DMS53 treated with DMSO at 0.1 percent for 48 hours (cell line): ENCODE measurements around the gene PEMT.
A peak's percentile ranks its signal among the peaks of the same experiment; 100 is the strongest.
"Not testable (repeated sequence)": the region's sequence is repeated elsewhere in the genome, so short reads cannot be mapped to it uniquely, and the experiment has no call there.

Source experiments
- DNase-seq: peaks from one replicate; lab custom pipeline; 2025; ENCODE audit not compliant: unreplicated experiment; lab: John Stamatoyannopoulos, UW

PEMT gene

GRCh38 chr17:17591355-17592298, at the start of gene PEMT:
PEMT (minus strand) TSS chr17:17591708; CDS start chr17:17591626, 82 bp downstream.
- DNase-seq = peak; percentile 92

DNA sequence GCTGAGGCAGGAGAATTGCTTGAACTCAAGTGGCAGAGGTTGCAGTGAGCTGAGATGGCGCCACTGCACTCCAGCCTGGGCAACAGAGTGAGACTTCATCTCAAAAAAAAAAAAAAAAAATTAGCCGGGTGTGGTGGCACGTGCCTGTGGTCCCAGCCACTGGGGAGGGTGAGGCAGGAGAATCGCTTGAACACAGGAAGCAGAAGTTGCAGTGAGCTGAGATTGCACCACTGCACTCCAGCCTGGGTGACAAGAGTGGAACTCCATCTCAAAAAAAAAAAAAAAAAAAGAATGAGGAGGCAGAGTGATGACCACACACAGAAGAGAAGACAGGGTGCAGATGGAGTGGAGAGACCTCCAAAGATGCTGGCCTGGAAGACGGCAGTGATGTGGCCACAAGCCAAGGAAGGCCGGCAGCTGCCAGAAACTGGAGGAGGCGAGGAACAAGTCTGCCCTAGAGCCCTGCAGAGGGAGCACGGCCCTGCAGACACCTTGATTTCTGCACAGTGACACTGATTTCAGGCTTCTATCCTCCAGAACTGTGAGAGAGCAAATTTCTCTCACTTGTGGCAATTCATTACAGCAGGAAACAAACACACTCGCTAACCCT, 48.3 kb upstream of the PEMT start:
- not testable (repeated sequence) for DNase-seq

GRCh38 chr17:17638467-17638866, 47.0 kb upstream of the PEMT start:
- no peak for DNase-seq

DNA sequence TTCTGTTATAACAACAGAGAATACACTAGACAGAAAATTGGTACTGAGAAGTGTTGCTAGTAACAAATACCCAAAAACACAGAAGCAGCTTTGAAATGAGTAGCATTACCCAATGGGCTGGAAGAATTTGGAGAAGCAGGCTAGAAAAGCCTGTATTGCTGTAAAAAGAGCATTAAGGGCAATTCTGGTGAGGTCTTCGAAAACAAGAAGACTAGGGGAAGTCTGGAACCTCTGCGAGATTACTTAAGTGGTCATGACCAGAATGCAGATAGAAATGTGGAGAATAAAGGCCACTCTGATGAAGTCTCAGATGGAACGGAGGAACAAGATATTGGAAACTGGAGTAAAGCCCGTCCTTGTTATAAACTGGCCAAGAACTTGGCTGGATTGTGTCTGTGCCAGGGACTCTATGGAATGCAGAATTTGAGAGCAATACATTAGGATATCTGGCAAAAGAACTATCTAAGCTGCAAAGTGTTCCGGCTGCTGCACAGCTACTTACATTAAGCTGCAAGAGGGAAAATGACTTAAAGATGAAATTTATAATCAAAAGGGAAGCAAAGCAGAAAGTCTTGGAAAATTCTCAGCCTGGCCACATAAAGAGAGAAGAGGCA, 44.9 kb upstream of the PEMT start:
- DNase-seq = no peak

- DNase-seq = not testable (repeated sequence)
These were observed 44.2 kb upstream of the PEMT start for GRCh38 chr17:17635537-17636271.

- DNase-seq = no peak
These were observed 43.6 kb upstream of the PEMT start for GRCh38 chr17:17635126-17635525.

DNA sequence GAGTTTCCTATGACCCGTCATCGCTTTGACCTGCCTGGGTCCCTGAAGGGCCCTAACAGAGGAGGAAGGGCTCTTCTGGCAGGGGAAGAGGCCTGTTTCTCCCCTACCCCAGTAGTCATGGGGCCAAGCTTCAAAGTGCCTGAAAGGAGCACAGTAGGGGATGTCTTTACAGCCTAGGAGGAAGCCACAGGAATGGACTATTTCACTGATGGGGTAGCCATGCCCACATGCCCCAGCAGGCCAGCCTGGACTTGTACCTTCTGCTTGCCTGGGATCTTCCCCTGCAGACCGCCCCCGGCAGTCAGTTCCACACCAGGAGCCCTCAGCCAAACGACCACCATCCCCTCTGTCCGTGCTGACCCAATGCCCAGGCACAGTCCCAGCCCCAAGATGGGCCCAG, 41.8 kb upstream of the PEMT start:
- no peak for DNase-seq

- DNase-seq = not testable (repeated sequence)
These were observed 41.2 kb upstream of the PEMT start for GRCh38 chr17:17632690-17633089.

- peak; percentile 15 for DNase-seq
These were observed 37.0 kb upstream of the PEMT start for GRCh38 chr17:17628388-17629008.

GRCh38 chr17:17626840-17627239, 35.3 kb upstream of the PEMT start:
- DNase-seq = no peak

GRCh38 chr17:17626151-17626805, 34.8 kb upstream of the PEMT start:
- no peak for DNase-seq

- DNase-seq = no peak
These were observed 33.2 kb upstream of the PEMT start for GRCh38 chr17:17624741-17625140.

- DNase-seq = no peak
These were observed 32.4 kb upstream of the PEMT start for GRCh38 chr17:17623904-17624303.

GRCh38 chr17:17621254-17621653, 29.7 kb upstream of the PEMT start:
- no peak for DNase-seq

- DNase-seq = peak; percentile 48
These were observed 22.2 kb upstream of the PEMT start for GRCh38 chr17:17613708-17614114.

GRCh38 chr17:17612085-17613022, 20.8 kb upstream of the PEMT start:
- no peak for DNase-seq

DNA sequence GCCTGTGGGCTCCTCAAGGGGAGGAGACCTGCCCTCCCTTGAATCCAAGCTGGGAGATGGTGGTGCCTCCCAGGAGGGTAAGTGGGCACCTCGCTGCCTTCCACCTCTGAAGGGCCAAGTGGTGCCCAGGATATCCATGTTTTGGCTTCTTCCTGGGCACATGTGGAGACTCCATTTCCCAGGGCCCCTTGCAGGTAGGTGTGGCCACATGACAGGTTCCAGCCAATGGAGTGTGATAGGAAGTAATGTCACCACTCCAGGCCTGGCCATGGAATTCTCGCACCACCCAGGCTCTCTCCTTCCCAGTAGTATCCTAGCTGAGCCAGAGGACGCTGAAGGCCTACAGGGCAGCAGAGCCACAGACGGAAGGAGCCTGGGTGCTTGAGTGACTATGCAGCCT, 17.6 kb upstream of the PEMT start:
- no peak for DNase-seq

- no peak for DNase-seq
These were observed 15.0 kb upstream of the PEMT start for GRCh38 chr17:17606416-17607000.

- no peak for DNase-seq
These were observed 14.2 kb upstream of the PEMT start for GRCh38 chr17:17605729-17606088.
